Activated CD4-positive, alpha-beta T cell treated with anti-CD3 and anti-CD28 coated beads, Interleukin-2, amount 10 ng/mL, durations not matched to agents 24 days and 14 days (primary cell): Measurements from ENCODE around the gene CENPT. TPM values are rescaled to one million over a fixed set of nuclear protein-coding genes. Genes with fewer than 3 reads are reported as not detected.

Experiments
- DNase-seq: peaks from one replicate; pipeline ENCODE4 v3.0.0; 2022
- H3K27ac Mint-ChIP-seq: one replicate; pipeline ENCODE4 v1.8.0; 2022; ENCODE audit warnings: mild to moderate bottlenecking, mixed read lengths
- H3K27me3 Mint-ChIP-seq: one replicate; pipeline ENCODE4 v1.8.0; 2022; ENCODE audit warnings: mixed read lengths
- H3K36me3 Mint-ChIP-seq: one replicate; pipeline ENCODE4 v1.8.0; 2022; ENCODE audit warnings: low read depth, mild to moderate bottlenecking, mixed read lengths
- H3K4me1 Mint-ChIP-seq: one replicate; pipeline ENCODE4 v1.8.0; 2021; ENCODE audit warnings: mixed read lengths
- H3K4me3 Mint-ChIP-seq: one replicate; pipeline ENCODE4 v1.8.0; 2022; ENCODE audit warnings: mild to moderate bottlenecking, moderate library complexity, mixed read lengths
- H3K9me3 Mint-ChIP-seq: one replicate; pipeline ENCODE4 v1.8.0; 2021; ENCODE audit warnings: mixed read lengths
- intact Hi-C: fragments of 100-400 bp; cut with micrococcal nuclease; formaldehyde crosslinking; loops from one replicate; pipeline ENCODE4 v1.15.1; 2023
- total RNA-seq: library from RNA; stranded (reverse); gene quantifications from 2 replicates; pipeline ENCODE4 v1.2.3, GENCODE V29; 2022

CENPT gene
- total RNA-seq, 1 donor from 2014 or later, result 37.0 TPM

DNA sequence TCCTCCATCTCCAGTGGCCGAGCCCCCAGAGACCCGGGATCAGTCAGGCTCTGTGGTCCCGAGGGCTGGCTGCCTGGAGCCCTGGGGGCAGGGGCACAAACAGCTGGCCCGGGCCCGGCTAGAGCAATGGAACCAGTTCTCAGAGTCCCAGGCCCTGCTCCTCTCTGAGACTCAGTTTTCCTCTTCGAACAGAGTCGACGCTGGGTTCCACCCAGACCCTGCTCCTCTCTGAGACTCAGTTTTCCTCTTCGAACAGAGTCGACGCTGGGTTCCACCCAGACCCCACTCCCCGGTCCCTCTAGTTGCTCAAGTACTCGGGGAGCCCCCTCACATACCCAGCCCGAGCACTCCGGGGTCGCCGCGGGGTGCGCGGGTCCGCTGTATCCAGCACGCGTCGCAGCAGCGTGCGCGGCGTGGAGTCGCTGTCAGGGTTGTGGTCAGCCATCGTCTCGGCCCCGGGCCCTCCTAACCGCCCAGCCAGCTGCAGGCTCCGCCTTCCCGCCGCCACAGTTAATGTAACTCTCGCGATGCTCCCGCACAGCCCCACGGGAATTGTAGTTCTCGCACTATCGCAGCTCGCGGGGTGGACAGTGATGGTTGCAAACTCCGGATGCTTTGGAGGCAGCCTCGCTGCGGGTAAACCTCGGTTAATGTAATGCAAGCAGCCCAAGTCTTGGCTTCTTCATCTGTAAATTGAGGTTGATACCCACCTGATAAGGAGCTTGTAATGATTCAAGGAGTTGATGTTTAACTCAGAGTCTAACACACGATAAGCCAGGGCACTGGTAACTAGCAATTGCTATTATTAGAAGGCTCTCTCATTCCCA lies 13.9 kb downstream of the CENPT start:
- peak; percentile 99 for DNase-seq
- Mint-ChIP-seq H3K4me1 (peaks cover 8% of the 10 kb centered on the region), H3K4me3 (peak overlapping the region; percentile 98), H3K36me3 (peaks cover 8% of the 10 kb centered on the region), H3K9me3 (no peaks in the 10 kb centered on the region), H3K27ac (peak overlapping the region; percentile 93), H3K27me3 (no peaks in the 10 kb centered on the region)
- intact Hi-C loops, result loop anchor here (1.0 kb wide), 4 partner anchors 8 to 27 kb away; partner anchors contain the start of genes NUTF2, RANBP10 and TSNAXIP1

DNA sequence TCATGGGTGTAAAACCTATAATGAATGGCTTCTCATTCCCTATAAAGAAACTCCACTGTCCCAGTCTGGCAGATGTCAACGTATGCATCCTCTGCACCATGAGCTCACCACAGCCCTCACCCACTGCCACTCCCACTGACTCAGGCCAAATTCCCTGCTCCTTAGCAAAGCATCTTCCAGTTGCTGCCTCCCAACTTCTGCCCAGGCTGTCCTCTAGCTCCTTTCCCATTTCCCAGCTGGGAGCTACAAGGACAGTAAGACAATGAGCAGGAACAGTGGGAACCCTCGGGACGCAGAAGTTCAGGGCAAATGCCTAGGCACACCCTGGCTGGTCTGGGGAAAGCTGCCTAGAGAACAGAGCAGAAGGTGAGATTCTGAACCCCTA lies 14.5 kb downstream of the CENPT start:
- Mint-ChIP-seq H3K4me3 (peak overlapping the region; percentile 98), H3K9me3 (no peaks in the 10 kb centered on the region), H3K36me3 (peaks cover 8% of the 10 kb centered on the region), H3K4me1 (peaks cover 8% of the 10 kb centered on the region), H3K27ac (peak overlapping the region; percentile 93), H3K27me3 (no peaks in the 10 kb centered on the region)
- intact Hi-C loops, result loop anchor here (1.0 kb wide), 4 partner anchors 8 to 27 kb away; partner anchors contain the start of genes NUTF2, RANBP10 and TSNAXIP1
- peak; percentile 66 for DNase-seq

DNA sequence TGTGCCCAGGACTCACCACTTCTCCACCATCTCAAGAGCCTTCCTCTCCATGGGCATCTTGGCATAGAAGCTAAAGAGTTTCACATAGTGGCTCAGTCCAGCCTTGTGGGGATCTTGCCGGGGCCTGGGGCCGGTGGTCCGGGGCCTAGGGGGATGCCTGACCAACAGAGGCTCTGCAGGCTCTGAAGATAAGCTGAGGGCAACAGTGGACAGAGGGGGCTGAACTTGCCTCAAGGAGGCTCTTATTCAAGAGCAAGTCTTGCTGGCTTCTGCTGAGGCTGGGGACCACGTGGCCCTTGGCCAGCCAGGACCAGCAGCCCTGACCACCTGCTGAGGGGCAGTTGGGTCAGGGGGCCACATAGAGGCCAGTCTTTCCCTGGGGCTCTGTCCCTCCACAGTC lies 18.8 kb downstream of the CENPT start:
- intact Hi-C loops, result no loop called here
- Mint-ChIP-seq H3K36me3 (peaks cover 13% of the 10 kb centered on the region), H3K4me1 (peaks cover 8% of the 10 kb centered on the region), H3K27ac (no peak overlapping the region), H3K27me3 (no peaks in the 10 kb centered on the region), H3K4me3 (no peak overlapping the region), H3K9me3 (no peaks in the 10 kb centered on the region)
- peak; percentile 54 for DNase-seq

DNA sequence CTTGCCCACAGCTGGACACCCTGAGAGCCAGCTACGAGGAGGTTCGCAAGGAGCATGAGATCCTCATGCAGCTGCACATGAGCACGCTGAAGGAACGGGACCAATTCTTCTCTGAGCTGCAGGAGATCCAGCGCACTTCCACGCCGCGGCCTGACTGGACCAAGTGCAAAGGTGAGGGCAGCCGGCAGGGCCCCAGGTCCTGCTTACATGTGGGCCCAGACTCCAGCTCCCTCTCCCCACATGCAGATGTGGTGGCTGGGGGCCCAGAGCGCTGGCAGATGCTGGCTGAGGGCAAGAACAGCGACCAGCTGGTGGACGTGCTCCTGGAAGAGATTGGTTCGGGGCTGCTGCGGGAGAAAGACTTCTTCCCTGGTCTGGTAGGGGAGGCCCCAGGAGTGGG lies 21.6 kb downstream of the CENPT start:
- H3K4me1 Mint-ChIP-seq, result no peaks in the 10 kb centered on the region
- no peak for DNase-seq
- H3K27ac Mint-ChIP-seq, result no peak overlapping the region
- H3K9me3 Mint-ChIP-seq, result no peaks in the 10 kb centered on the region
- peaks cover 12% of the 10 kb centered on the region for H3K36me3 Mint-ChIP-seq
- intact Hi-C loops, result no loop called here
- no peak overlapping the region for H3K4me3 Mint-ChIP-seq
- H3K27me3 Mint-ChIP-seq, result no peaks in the 10 kb centered on the region

DNA sequence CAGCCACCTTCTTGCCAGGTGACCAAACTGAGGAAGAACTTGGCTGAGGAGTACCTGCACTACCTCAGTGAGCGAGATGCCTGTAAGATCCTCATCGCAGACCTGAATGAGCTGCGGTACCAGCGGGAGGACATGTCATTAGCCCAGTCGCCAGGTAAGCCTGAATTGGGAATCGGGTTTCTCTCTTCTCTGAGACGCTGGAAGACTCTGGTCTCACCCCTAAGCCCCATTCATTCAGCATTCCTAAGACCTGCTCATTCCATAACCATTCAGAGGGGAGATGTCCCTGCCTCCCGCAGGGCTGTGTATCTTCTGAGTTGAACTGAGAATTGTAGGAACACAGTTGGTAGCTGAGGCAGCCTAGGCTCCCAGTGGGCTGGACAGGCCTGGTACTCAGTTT lies 22.4 kb downstream of the CENPT start:
- no peak for DNase-seq
- no peaks in the 10 kb centered on the region for H3K9me3 Mint-ChIP-seq

DNA sequence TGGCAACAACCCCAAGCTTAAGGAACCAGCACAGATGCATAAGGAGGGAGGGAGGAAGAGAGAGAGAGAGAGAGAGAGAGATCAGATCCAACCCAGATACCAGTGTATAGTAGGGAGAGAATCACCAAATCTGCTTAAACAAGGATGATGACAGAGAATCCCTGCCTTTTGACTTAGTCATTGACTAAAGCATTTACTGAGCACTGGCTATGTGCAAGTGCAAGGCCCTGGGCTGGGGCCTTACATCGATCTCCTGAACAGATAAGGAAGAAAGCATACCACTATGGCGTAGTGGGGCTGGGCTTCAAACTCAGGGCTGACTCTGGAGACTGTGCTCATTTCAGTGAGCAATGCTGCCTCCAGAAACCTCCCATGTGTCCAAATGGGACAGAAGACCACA lies 25.0 kb downstream of the CENPT start:
- Mint-ChIP-seq H3K4me3 (no peak overlapping the region), H3K27ac (no peak overlapping the region), H3K9me3 (no peaks in the 10 kb centered on the region), H3K4me1 (no peaks in the 10 kb centered on the region), H3K27me3 (no peaks in the 10 kb centered on the region), H3K36me3 (peaks cover 5% of the 10 kb centered on the region)
- intact Hi-C loops, result no loop called here
- DNase-seq, result no peak

More for the DNA sequence above, 22.4 kb downstream of the CENPT start:
- no peak overlapping the region for H3K4me3 Mint-ChIP-seq
- intact Hi-C loops, result no loop called here
- H3K27ac Mint-ChIP-seq, result no peak overlapping the region
- peaks cover 9% of the 10 kb centered on the region for H3K36me3 Mint-ChIP-seq
- no peaks in the 10 kb centered on the region for H3K27me3 Mint-ChIP-seq
- no peaks in the 10 kb centered on the region for H3K4me1 Mint-ChIP-seq

DNA sequence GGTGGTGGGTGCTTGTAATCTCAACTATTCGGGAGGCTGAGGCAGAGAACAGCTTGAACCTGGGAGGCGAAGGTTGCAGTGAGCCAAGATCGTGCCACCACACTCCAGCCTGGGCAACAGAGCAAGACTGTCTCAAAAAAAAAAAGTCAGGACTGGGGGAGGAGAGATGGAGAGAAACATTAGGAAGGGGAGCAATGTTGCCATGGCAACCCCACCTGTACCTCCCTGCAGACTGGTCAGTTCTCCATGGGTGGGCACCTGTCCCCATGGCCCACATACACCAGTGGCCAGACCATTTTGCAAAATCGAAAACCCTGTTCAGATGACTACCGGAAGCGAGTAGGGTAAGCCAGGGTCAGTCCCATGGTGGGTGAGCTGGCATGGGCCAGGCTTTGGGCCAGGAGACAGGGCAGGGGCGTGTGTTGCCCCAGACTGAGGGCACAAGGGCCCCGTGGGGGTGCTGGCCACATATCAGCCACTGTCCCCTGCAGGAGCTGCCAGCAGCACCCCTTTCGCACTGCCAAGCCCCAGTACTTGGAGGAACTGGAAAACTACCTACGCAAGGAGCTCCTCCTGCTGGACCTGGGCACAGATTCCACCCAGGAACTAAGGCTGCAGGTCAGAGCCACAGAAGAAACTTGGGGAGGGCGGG lies 26.8 kb downstream of the CENPT start:
- H3K27ac Mint-ChIP-seq, result no peak overlapping the region
- no peaks in the 10 kb centered on the region for H3K27me3 Mint-ChIP-seq
- no peaks in the 10 kb centered on the region for H3K36me3 Mint-ChIP-seq
- H3K9me3 Mint-ChIP-seq, result no peaks in the 10 kb centered on the region
- no peak for DNase-seq
- H3K4me3 Mint-ChIP-seq, result no peak overlapping the region
- peaks cover 5% of the 10 kb centered on the region for H3K4me1 Mint-ChIP-seq
- intact Hi-C loops, result no loop called here

DNA sequence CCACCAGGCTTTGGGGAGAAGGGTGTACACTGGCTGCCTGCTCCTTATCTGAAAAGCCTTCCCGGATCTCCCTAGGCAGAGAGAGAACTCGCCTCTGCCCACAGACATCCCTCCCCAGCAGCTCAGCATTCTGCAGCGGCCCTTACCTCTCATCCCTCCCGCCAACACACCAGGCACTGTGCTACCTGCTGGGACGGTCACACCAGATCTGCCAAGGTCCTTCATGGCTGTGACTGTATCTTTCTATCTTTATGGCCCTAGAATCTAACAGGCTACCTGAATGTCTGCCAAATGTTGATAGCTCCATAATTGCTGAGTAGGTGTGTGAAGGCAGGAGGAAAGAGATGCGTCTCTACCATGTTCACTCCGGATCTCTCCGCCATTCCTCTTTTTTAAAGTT lies 32.9 kb downstream of the CENPT start:
- H3K9me3 Mint-ChIP-seq, result no peaks in the 10 kb centered on the region
- no peak overlapping the region for H3K27ac Mint-ChIP-seq
- H3K4me1 Mint-ChIP-seq, result peaks cover 5% of the 10 kb centered on the region
- H3K27me3 Mint-ChIP-seq, result peaks cover 2% of the 10 kb centered on the region
- H3K4me3 Mint-ChIP-seq, result no peak overlapping the region
- no peak for DNase-seq
- H3K36me3 Mint-ChIP-seq, result no peaks in the 10 kb centered on the region
- intact Hi-C loops, result no loop called here

DNA sequence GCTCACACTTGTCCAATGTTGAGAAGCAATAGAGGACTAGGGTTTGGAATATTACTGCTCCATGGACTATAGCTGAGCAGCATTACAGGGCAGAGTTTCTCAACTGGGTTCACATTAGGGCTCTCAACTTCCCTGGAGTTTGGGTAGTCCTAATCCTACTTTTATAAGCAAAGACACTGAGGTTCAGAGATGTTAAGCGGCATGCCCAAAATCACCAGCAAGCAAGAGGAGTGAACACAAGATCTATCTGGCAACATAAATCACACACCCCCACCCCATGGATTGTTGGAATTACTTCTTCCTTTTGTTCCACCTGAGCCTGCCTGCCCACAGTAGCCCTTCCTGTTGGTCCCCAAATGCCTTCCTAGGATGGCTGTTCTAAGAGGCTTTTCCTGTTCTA lies 35.6 kb downstream of the CENPT start:
- peaks cover 11% of the 10 kb centered on the region for H3K4me1 Mint-ChIP-seq
- intact Hi-C loops, result no loop called here
- no peaks in the 10 kb centered on the region for H3K9me3 Mint-ChIP-seq
- H3K27me3 Mint-ChIP-seq, result peaks cover 2% of the 10 kb centered on the region
- H3K27ac Mint-ChIP-seq, result no peak overlapping the region
- H3K36me3 Mint-ChIP-seq, result no peaks in the 10 kb centered on the region
- no peak for DNase-seq
- no peak overlapping the region for H3K4me3 Mint-ChIP-seq

DNA sequence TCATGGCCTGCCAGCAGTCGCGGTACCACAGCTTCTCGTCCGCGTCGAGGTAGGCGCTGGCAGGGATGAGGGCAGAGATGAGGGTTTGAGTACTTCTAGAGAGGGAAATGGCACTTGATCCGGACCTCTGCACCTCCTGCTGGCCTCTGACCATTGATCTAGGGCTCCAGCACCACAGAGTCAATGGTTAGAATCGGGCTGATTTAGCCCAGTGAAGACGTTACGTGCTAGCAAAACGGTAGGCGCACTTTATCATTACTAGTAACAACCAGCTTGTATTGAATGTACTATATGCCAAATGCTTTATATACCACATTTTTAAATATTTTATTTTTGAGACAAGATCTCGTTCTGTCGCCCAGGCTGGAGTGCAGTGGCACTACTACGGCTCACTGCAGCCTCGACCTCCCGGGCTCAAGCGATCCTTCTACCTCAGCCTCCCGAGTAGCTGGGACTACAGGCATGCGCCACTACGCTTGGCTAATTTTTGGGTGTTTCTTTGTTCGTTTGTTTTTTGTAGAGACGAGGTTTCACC lies 40.3 kb downstream of the CENPT start:
- Mint-ChIP-seq H3K27me3 (peaks cover 2% of the 10 kb centered on the region), H3K27ac (peak overlapping the region; percentile 97), H3K4me3 (peak overlapping the region; percentile 97), H3K9me3 (no peaks in the 10 kb centered on the region), H3K4me1 (peaks cover 31% of the 10 kb centered on the region), H3K36me3 (peaks cover 23% of the 10 kb centered on the region)
- no peak for DNase-seq
- intact Hi-C loops, result loop anchor here (5.0 to 10.0 kb wide), 4 partner anchors 130 to 1038 kb away; partner anchors contain the start of genes AGRP, ATP6V0D1, PSMB10 and RIPOR1

DNA sequence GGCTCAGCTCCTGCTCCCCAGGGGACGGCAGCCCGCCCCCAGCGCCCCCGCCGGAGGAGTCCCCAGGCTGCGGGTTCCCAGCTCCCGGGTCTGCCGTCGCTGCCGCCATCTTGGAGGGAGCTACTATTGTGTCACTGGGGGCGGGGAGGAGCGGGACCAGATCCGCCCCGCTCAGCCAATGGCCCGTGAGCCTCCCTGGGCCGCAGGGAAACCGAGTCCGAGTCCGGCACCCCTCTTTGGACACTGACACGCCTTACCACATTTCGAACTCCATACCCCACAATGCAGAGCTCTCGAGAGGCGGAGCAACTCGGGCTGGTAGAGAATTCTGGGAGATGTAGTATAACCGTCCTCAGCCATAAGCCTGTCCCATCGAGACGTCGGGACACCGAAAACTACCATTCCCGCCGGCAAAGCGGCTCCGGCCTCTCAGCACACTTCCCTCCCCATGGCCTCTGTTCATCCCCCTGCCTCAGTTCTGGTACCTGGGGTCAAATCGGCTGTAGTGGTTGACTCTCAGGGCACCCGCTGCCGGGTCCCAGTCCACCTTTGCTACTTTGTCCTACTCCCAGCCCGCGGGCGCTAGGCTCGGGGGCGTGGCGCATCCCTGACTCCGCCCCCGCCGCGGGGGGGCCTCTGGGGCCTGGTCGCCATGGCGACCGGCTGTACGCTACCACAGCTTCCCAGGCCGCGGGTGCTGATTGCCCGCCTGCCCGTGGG lies 40.9 kb downstream of the CENPT start, which contains the start of the genes RANBP10 and TSNAXIP1:
Gene RANBP10 (minus strand): TSS at position 133 of the 720 bp plus-strand sequence. CDS start 24 bp downstream, at position 109.
Gene TSNAXIP1 (plus strand): TSS at position 462 of the 720 bp plus-strand sequence. CDS start 261 bp downstream, outside the sequence.
- Mint-ChIP-seq H3K4me1 (peaks cover 37% of the 10 kb centered on the region), H3K4me3 (peak within 1 kb of the TSS; percentile 97), H3K27ac (peak within 1 kb of the TSS; percentile 97), H3K36me3 (peaks cover 29% of the 10 kb centered on the region), H3K9me3 (no peaks in the 10 kb centered on the region), H3K27me3 (peaks cover 2% of the 10 kb centered on the region)
- DNase-seq, result peak; percentile 99
- intact Hi-C loops, result loop anchor here (1.0 to 10.0 kb wide), 12 partner anchors 27 to 1038 kb away; partner anchors contain the start of genes ACD, AGRP, ATP6V0D1 and CTCF

DNA sequence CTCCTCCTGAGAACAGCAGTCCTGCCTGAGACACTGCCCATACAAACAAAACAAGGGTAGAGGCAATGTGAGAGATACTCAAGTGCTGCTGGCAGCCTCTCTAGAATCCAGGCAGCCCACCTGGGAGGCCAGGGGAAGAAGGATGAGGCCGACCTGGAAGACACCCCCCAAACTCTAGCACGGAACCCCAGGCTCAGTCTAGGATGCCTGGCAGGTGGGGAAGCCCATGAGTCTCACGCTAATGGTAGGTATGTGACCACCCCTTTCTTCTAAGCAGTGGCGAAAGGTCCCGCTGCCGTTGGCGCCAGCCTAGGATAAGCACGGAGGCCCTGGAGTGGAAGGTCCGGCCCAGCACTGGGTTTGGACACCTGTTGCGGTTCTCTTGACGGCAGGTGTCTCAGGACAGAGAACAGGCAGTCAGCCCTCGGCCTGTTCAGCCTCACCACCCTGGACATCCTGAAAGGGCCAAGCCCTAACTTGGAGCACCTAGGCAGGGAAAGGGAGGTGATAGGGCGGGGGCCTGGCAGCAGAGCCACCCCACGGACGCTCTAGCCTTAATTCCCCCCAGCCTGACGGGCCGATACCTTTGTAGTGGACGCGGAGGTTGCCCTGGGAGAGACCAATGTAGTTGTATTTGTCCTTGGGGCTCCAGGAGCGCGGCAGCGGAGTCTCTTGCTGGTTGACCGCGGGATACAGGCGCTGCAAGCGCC lies 41.6 kb downstream of the CENPT start:
- DNase-seq, result no peak
- intact Hi-C loops, result loop anchor here (1.0 to 10.0 kb wide), 12 partner anchors 27 to 1039 kb away; partner anchors contain the start of genes ACD, AGRP, ATP6V0D1 and CTCF
- peaks cover 44% of the 10 kb centered on the region for H3K4me1 Mint-ChIP-seq

More for the DNA sequence above, 41.6 kb downstream of the CENPT start:
- Mint-ChIP-seq H3K27ac (peak overlapping the region; percentile 97), H3K36me3 (peaks cover 36% of the 10 kb centered on the region), H3K27me3 (no peaks in the 10 kb centered on the region), H3K4me3 (peak overlapping the region; percentile 97), H3K9me3 (no peaks in the 10 kb centered on the region)
